Esophagus muscularis mucosa (tissue), 3 donors: ENCODE results near the gene PDXP.

Experiments
- EP300 ChIP-seq: sonication (generic); formaldehyde crosslinking; IDR thresholded peaks from one replicate; pipeline ENCODE4 v1.6.1; 2017; ENCODE audit warnings: antibody characterized with exemption
- TF ChIP-seq, protein P1 (sequence below), 3 experiments: fragments of 200-600 bp in 2 of 3; fragments of 450-650 bp in 1 of 3; sonication (generic) in 2 of 3; IDR thresholded peaks; one replicate each; pipeline ENCODE4 v1.5.1; 2017 to 2019; ENCODE audit warnings: antibody characterized with exemption in 3 of 3, mild to moderate bottlenecking in 2 of 3, moderate library complexity in 1 of 3

DNA sequence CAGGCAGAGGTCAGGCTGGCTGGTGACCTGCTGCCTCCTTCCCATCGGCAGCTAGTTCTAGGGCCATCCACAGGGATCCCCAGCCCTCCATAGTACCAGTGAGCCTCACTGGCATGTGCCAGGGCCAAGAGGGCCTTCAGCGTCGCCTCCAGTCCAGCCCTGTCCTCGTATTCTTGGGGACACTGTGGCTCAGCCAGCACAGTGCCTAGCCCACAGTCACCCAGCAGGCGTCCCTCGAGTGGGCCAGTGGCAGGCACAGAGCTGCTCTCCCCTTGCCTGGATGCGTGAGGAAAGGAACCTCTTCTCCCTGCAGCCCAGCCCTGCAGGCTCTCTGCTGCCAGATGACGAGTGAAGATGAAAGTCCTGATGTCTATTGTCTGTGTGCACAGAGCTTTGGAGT lies 29.7 kb upstream of the PDXP start:
- TF ChIP-seq EP300, result no peak
- TF ChIP-seq, protein P1, sequence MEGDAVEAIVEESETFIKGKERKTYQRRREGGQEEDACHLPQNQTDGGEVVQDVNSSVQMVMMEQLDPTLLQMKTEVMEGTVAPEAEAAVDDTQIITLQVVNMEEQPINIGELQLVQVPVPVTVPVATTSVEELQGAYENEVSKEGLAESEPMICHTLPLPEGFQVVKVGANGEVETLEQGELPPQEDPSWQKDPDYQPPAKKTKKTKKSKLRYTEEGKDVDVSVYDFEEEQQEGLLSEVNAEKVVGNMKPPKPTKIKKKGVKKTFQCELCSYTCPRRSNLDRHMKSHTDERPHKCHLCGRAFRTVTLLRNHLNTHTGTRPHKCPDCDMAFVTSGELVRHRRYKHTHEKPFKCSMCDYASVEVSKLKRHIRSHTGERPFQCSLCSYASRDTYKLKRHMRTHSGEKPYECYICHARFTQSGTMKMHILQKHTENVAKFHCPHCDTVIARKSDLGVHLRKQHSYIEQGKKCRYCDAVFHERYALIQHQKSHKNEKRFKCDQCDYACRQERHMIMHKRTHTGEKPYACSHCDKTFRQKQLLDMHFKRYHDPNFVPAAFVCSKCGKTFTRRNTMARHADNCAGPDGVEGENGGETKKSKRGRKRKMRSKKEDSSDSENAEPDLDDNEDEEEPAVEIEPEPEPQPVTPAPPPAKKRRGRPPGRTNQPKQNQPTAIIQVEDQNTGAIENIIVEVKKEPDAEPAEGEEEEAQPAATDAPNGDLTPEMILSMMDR (IDR thresholded peaks at IDR 0.05), result no peak
